ENCODE results near the gene UBALD2. TPM values are rescaled to one million over a fixed set of nuclear protein-coding genes. Genes with fewer than 3 reads are reported as not detected.

UBALD2 gene
- total RNA-seq, 1 donor from 2014 or later = 18.4 TPM

DNA sequence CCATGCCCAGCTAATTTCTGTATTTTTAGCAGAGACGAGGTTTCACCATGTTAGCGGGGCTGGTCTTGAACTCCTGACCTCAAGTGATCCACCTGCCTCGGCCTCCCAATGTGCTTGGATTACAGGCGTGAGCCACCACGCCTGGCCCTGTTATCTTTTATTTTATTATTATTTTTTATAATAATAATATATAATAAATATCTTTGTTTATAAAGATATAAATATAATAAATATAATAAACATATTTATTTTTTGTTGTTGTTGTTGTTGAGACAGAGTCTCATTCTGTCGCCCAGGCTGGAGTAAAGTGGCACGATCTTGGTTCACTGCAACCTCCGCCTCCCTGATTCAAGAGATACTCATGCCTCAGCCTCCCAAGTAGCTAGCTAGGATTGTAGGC lies 17.8 kb upstream of the UBALD2 start:
- no peak for DNase-seq (ENCODE audit: extremely low spot score in 2 of 2)
- H3K36me3 ChIP-seq = no peaks in the 10 kb centered on the region
- no peaks in the 10 kb centered on the region for H3K9me3 ChIP-seq
- H3K27ac ChIP-seq = no peak overlapping the region
- intact Hi-C loops (cut with DNase I) = no loop called here
- H3K4me3 ChIP-seq = no peak overlapping the region
- H3K27me3 ChIP-seq = no peaks in the 10 kb centered on the region
- peaks cover 10% of the 10 kb centered on the region for H3K4me1 ChIP-seq
- TF ChIP-seq POLR2A (IDR thresholded peaks at IDR 0.05) (no peak), POLR2AphosphoS5 (IDR thresholded peaks at IDR 0.05; ENCODE audit: insufficient read depth in 1 of 2, low read depth in 1 of 2) (no peak)
- TF ChIP-seq, protein P1, sequence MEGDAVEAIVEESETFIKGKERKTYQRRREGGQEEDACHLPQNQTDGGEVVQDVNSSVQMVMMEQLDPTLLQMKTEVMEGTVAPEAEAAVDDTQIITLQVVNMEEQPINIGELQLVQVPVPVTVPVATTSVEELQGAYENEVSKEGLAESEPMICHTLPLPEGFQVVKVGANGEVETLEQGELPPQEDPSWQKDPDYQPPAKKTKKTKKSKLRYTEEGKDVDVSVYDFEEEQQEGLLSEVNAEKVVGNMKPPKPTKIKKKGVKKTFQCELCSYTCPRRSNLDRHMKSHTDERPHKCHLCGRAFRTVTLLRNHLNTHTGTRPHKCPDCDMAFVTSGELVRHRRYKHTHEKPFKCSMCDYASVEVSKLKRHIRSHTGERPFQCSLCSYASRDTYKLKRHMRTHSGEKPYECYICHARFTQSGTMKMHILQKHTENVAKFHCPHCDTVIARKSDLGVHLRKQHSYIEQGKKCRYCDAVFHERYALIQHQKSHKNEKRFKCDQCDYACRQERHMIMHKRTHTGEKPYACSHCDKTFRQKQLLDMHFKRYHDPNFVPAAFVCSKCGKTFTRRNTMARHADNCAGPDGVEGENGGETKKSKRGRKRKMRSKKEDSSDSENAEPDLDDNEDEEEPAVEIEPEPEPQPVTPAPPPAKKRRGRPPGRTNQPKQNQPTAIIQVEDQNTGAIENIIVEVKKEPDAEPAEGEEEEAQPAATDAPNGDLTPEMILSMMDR (IDR thresholded peaks at IDR 0.05) = no peak

- H3K36me3 ChIP-seq = no peaks in the 10 kb centered on the region
- H3K27me3 ChIP-seq = no peaks in the 10 kb centered on the region
- no peak overlapping the region for H3K27ac ChIP-seq
- no peak for DNase-seq (ENCODE audit: extremely low spot score in 2 of 2)
- intact Hi-C loops (cut with DNase I) = no loop called here
- peaks cover 12% of the 10 kb centered on the region for H3K4me1 ChIP-seq
- H3K9me3 ChIP-seq = no peaks in the 10 kb centered on the region
- TF ChIP-seq POLR2A (IDR thresholded peaks at IDR 0.05) (no peak), POLR2AphosphoS5 (IDR thresholded peaks at IDR 0.05; ENCODE audit: insufficient read depth in 1 of 2, low read depth in 1 of 2) (no peak)
- TF ChIP-seq, protein P1 (IDR thresholded peaks at IDR 0.05) = no peak
- no peak overlapping the region for H3K4me3 ChIP-seq
These were observed 16.9 kb upstream of the UBALD2 start for GRCh38 chr17:76248013-76248782.

DNA sequence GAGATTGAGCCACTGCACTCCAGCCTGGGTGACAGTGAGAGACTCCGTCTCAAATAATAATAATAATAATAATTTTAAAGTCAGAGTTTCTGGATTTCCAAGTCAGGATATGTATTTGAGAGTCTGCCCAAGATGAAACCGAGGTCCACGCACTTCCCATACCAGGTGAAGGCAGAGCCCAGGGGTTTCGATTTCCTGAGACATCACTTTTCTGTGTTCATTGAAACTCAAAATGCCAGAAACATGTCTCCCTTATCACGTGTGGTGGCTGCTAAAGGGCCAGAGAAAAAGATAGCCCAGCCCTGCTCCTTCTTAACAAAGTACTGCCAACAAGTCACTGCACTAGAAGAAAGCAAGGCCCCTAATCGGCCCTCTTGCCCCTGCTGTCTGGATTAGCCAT lies 15.0 kb upstream of the UBALD2 start:
- DNase-seq (ENCODE audit: extremely low spot score in 2 of 2) = no peak
- H3K4me1 ChIP-seq = peaks cover 12% of the 10 kb centered on the region
- H3K27me3 ChIP-seq = no peaks in the 10 kb centered on the region
- no peaks in the 10 kb centered on the region for H3K36me3 ChIP-seq
- H3K4me3 ChIP-seq = no peak overlapping the region
- no peaks in the 10 kb centered on the region for H3K9me3 ChIP-seq
- no peak overlapping the region for H3K27ac ChIP-seq
- intact Hi-C loops (cut with DNase I) = no loop called here
- TF ChIP-seq POLR2A (IDR thresholded peaks at IDR 0.05) (no peak), POLR2AphosphoS5 (IDR thresholded peaks at IDR 0.05; ENCODE audit: insufficient read depth in 1 of 2, low read depth in 1 of 2) (no peak)
- TF ChIP-seq, protein P1 (IDR thresholded peaks at IDR 0.05) = no peak

- Histone ChIP-seq H3K4me1 (peaks cover 12% of the 10 kb centered on the region), H3K27me3 (no peaks in the 10 kb centered on the region), H3K4me3 (no peak overlapping the region), H3K9me3 (no peaks in the 10 kb centered on the region), H3K36me3 (no peaks in the 10 kb centered on the region), H3K27ac (peak overlapping the region; percentile 63)
- intact Hi-C loops (cut with DNase I) = no loop called here
- no peak for TF ChIP-seq POLR2A (IDR thresholded peaks at IDR 0.05)
- TF ChIP-seq, protein P1 (IDR thresholded peaks at IDR 0.05) = no peak
- TF ChIP-seq POLR2AphosphoS5 (IDR thresholded peaks at IDR 0.05; ENCODE audit: insufficient read depth in 1 of 2, low read depth in 1 of 2) = no peak
- no peak for DNase-seq (ENCODE audit: extremely low spot score in 2 of 2)
These were observed 13.6 kb upstream of the UBALD2 start for GRCh38 chr17:76251478-76252039.

All from vagina (tissue), 2 donors.